ENCODE results near the gene PCDHGC4.

The PCDHGC4 gene

DNA sequence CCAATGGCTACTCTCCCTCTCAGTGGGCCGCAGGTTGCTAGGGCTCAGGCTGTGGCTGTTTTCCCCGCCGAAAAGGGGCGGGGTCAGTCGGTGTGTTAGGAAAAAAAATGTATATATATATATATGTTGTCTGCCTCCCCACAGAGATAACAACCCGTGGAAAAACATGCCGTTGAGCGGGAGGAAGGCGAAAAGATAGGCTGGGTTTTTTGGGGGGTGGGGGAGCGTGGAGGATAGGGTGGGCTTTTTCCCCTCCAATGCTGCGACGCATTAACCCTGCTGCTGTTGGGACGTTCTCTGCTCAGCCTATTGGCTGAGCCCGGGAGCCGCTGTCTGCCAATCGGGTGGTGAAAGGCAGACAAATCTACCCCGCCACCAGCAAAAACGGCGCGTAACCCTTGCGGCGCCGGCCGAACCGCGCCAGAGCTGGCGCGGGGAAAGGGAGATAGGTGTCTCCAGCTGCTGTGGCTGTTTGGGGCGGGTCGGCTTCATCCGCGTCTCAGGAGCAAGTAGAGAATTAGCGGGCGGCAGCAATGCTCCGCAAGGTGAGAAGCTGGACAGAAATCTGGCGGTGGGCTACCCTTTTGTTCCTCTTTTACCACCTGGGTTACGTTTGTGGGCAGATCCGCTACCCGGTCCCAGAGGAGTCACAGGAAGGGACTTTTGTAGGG lies at the start of gene PCDHGC4:
Gene PCDHGC4 (plus strand): TSS at position 390 of the 671 bp plus-strand sequence. CDS start 144 bp downstream, at position 534.
- Histone ChIP-seq H3K4me3 (replicated peaks; ENCODE audit: low read depth, low read length) (peak within 1 kb of the TSS; percentile 22), H3K36me3 (ENCODE audit: control insufficient read depth, insufficient read depth, low read length) (peaks cover 2% of the 10 kb centered on the region), H3K27me3 (replicated peaks; ENCODE audit: control insufficient read depth, insufficient read depth, low read length) (no peaks in the 10 kb centered on the region)
- peak; percentile 46 for DNase-seq (ENCODE audit: extremely low read depth, insufficient read length)
- TF ChIP-seq, protein P1, sequence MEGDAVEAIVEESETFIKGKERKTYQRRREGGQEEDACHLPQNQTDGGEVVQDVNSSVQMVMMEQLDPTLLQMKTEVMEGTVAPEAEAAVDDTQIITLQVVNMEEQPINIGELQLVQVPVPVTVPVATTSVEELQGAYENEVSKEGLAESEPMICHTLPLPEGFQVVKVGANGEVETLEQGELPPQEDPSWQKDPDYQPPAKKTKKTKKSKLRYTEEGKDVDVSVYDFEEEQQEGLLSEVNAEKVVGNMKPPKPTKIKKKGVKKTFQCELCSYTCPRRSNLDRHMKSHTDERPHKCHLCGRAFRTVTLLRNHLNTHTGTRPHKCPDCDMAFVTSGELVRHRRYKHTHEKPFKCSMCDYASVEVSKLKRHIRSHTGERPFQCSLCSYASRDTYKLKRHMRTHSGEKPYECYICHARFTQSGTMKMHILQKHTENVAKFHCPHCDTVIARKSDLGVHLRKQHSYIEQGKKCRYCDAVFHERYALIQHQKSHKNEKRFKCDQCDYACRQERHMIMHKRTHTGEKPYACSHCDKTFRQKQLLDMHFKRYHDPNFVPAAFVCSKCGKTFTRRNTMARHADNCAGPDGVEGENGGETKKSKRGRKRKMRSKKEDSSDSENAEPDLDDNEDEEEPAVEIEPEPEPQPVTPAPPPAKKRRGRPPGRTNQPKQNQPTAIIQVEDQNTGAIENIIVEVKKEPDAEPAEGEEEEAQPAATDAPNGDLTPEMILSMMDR (IDR thresholded peaks at IDR 0.05; ENCODE audit: insufficient read depth, low read length, poor library complexity, severe bottlenecking): no peak

DNA sequence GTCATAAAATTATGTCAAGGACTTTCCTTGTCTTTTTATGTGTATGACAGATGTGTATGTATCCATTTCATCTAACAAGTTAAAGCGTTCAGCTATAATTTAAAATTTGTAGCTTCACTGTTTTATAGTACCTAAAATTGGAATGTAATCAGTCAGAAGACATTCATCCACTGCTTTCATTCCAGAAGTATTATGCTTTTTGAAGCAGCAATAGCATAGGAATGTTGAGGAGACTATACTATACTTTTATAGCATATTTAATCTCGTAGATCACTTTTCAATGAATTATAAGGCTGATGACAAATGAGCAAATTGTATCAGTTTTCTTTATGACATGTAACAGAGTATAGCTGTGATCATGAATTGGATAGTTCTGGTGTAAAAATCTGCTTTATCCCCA lies 47.6 kb upstream of the PCDHGC4 start:
- Histone ChIP-seq H3K27me3 (replicated peaks; ENCODE audit: control insufficient read depth, insufficient read depth, low read length) (no peaks in the 10 kb centered on the region), H3K36me3 (ENCODE audit: control insufficient read depth, insufficient read depth, low read length) (no peaks in the 10 kb centered on the region), H3K4me3 (replicated peaks; ENCODE audit: low read depth, low read length) (no peak overlapping the region)
- TF ChIP-seq, protein P1 (IDR thresholded peaks at IDR 0.05; ENCODE audit: insufficient read depth, low read length, poor library complexity, severe bottlenecking): no peak
- DNase-seq (ENCODE audit: extremely low read depth, insufficient read length): no peak

DNA sequence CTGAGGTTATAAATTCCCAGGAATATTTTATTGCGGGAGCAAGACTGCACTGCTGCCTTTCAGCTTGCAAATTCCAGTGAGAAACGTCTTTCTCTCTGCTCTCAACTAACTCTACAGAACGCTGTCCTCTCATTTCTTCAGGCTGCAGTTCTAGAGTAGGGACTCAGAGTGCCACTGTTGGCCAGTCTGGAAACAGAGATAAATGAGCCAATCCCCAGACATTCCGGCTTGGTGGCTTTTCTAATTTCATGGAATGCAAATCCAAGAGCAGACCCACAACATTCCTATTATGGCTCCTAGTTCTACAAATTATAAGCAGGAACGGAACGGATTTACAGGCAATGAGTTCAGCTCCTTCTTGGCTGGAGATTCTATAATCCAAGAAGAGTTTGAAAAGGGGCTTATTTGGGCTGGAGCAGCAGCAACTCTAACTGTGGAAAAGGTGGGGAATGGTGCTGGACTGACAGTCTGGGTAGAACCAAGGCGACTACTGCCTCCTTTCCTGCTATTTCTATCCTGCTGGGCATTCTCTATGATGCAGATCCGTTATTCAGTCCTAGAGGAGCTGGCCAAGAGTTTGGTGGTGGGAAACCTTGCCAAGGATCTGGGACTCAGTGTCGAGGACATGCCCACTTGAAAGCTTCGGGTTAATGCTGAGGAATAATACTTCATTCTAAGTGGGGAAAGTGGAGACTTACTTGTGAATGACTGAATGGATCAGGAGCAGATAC lies 45.3 kb upstream of the PCDHGC4 start:
- TF ChIP-seq, protein P1 (IDR thresholded peaks at IDR 0.05; ENCODE audit: insufficient read depth, low read length, poor library complexity, severe bottlenecking): no peak
- H3K4me3 ChIP-seq (replicated peaks; ENCODE audit: low read depth, low read length): no peak overlapping the region
- no peak for DNase-seq (ENCODE audit: extremely low read depth, insufficient read length)
- H3K36me3 ChIP-seq (ENCODE audit: control insufficient read depth, insufficient read depth, low read length): no peaks in the 10 kb centered on the region
- H3K27me3 ChIP-seq (replicated peaks; ENCODE audit: control insufficient read depth, insufficient read depth, low read length): no peaks in the 10 kb centered on the region

DNA sequence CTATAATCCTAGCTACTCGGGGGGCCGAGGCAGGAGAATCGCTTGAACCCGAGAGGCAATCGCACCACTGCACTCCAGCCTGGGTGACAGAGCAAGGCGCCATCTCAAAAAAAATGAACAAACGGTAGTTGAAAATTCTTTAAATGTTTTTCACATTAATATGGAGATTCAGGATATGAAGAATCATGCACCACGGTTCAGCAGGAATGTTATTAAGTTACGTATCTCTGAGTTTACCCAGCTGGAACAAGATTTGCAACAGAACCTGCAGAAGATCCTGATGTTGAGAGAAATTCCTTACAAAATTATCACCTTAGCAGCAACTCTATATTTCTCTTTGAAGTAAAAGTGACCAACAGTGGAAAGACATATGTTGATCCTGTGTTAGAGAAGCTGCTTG lies 44.5 kb upstream of the PCDHGC4 start:
- no peaks in the 10 kb centered on the region for H3K27me3 ChIP-seq (replicated peaks; ENCODE audit: control insufficient read depth, insufficient read depth, low read length)
- DNase-seq (ENCODE audit: extremely low read depth, insufficient read length): no peak
- TF ChIP-seq, protein P1 (IDR thresholded peaks at IDR 0.05; ENCODE audit: insufficient read depth, low read length, poor library complexity, severe bottlenecking): no peak
- no peak overlapping the region for H3K4me3 ChIP-seq (replicated peaks; ENCODE audit: low read depth, low read length)
- H3K36me3 ChIP-seq (ENCODE audit: control insufficient read depth, insufficient read depth, low read length): no peaks in the 10 kb centered on the region

DNA sequence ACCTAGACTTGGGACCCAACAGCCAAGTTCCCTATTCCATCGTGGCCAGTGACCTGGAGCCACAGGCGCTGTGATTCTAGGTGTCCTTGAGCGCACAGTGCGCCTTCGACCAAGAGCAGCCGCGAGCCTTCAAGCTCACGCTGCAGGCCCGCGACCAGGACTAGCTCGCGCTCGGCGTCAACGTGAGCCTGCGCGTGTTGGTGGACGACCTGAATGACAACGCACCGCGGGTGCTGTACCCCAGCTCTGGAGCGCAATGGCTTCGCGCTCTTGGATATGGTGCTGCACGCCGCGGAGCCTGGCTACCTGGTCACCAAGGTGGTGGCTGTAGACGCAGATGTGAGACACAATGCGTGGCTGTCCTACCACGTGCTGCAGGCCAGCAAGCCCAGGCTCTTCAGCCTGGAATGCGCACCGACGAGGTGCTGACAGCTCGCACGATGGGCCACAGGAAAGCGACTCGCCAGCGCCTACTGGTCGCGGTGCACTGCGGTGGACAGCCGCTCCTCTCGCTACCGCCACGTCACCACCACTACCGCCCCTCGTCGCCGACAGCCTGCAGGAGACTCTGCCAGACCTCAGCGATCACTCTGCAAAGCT lies 43.2 kb upstream of the PCDHGC4 start:
- Histone ChIP-seq H3K36me3 (ENCODE audit: control insufficient read depth, insufficient read depth, low read length) (no peaks in the 10 kb centered on the region), H3K4me3 (replicated peaks; ENCODE audit: low read depth, low read length) (no peak overlapping the region), H3K27me3 (replicated peaks; ENCODE audit: control insufficient read depth, insufficient read depth, low read length) (no peaks in the 10 kb centered on the region)
- TF ChIP-seq, protein P1 (IDR thresholded peaks at IDR 0.05; ENCODE audit: insufficient read depth, low read length, poor library complexity, severe bottlenecking): no peak
- DNase-seq (ENCODE audit: extremely low read depth, insufficient read length): peak; percentile 5
